NK-92 (cell line): ENCODE results near the gene KCNJ10.

Source experiments
- DNase-seq: peaks from one replicate; lab custom pipeline; 2025; ENCODE audit not compliant: unreplicated experiment; lab: John Stamatoyannopoulos, UW

The KCNJ10 gene

DNA sequence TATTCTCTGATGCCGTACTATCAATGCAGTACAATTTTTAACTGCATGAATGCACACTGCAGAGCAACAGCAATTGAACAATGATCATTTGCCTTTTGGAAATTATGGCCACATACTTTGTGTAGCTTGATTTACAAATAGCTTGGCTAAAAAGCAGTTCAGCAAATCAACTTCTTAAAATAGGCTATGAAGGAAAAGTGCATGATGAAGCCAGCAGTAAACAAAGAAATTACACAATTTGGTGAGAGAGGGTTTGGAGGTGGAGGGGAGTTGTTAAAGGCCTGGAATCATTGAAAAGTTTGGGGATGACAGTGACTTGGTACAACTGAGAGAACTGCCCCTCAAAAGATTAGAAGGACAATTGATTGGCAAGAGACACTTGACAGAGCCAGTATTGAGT lies 44.6 kb downstream of the KCNJ10 start:
- no peak for DNase-seq

DNA sequence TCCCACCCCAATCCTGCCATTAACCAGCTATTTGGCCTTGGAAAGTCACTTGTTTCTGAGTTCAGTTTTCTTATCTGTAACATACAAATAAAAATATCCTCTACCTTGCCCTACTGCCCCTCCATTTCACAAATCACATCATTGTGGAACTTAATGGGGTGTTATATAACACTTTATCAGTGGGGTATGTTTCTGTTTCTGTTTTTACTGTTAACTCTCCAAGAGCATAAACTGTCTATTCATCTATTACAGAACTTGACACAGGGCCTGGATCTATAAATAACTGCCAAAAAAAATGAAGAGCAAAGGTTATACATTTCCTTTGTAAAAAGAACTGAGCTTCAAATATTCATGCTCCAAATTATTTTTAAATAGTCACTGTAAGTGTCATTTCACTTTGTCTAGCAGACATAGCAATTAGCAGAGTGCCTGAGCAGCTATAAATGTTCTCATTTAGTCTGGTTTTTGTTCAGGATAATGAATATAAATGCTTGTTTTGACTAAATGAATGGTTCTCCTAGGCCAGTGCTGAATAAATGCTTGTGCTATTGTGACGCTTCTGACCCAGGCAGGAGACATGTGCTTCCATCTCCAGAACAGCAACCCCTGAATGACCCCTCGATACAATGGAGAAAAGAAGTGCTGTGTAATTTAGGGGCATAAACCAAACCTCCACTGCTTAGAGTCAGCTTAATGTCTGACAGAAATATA lies 45.6 kb downstream of the KCNJ10 start:
- DNase-seq: no peak

DNA sequence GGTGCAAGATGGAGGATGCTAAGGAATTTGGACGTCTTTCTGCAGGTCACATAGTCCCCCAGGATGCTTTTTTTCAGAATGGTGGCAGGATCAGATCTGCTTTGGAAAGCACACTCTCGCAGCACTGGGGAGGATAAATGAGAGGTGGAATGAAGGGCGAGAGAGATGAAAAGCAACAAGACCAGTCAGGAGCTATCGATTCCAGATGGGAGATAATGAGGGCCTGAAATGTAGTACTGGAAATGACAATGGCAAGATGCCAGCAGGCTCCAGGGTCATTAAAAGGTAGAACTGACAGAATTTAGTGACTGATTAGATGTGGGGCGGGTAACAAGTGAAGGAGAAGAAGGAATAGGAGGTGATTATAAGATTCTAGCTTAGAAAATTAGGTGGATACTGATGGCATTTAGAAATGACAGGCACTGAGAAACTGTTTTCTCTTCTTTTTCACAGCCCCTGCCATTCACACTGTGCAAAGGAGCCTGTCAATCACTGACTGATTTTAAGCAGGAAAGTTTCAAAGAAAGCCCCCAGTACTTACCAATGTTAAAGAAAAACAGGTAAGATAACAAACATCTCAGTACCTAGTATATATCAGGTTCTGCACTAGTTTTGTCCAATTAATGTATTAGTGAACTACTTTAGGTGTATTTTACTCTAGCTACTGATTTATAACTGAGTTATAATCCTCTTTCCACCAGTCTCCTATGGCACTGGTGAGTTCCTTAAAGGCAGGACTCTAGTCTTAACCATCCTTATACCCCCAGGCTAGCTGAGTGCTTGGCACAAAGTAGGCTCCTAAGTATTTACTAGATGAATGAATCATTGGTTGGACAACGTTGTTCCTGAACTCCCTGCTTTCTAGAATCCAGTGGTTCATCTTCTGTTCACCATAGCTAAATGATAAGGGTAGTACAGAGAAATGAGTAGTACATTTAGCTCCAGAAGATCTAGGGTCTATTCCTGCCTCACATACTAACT lies 47.3 kb downstream of the KCNJ10 start:
- no peak for DNase-seq

DNA sequence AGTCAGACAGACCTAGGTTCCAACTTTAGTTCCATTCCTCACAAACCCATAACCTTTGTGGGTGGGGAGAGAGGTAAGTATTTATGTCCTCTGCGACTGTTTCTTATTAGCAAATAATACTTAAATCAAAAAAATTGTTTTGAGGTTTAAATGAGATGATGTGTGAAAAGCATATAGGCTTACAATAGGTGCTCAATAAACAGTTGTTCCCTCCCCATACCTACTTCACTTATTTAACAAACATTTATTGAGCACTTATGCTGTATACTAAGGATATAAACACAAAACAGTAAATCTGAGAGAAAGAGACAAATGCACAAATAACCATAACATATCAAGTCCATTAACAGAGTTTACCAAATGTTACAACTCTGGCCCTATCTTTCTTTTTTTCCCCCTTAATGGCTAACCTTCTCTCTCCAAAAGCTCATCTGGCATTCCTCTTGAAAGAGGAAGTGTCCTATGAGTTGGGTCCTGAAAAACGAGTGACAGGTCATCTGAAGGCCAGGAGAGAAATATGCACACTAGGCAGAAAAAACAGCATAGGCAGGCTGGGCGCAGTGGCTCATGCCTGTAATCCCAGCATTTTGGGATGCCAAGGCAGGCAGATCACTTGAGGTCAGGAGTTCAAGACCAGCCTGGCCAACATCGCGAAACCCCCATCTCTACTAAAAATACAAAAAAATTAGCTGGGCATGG lies 48.4 kb downstream of the KCNJ10 start:
- DNase-seq: no peak

DNA sequence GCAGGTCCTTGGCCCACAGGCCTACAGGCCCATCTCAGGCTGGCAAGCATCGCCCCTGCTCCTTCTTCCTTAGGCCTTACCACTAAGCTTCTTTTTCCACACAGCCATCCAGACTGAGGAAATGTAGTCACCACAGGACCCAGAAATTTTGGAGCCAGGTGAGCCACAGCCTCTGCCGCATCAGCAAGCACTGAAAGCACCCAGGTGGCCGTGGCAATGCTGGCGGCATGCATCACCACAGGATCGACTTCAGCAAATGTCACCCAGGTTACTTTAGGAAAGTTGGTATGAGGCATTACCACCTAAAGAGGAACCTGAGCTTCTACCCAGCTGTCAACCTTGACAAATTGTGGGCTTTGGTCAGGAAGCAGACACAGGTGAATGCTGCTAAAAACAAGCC lies 49.8 kb downstream of the KCNJ10 start:
- no peak for DNase-seq

DNA sequence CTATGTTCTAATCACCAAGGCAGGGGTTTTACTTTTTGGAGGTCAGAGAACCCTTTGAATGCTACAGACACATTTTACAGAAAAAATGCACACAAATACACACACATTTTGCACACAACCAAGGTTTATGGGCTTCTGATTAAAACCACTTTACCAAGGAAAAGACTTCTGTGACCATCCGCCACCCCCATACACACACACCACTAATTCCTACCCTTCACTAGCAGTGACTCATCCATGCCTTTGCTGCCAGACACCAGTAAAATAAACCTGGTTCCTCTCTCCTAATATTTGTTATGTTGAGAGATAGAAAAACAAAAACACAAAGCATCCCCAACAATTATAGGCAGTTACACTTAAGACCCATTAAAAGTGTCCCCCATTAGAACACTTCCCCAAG lies 51.1 kb downstream of the KCNJ10 start:
- DNase-seq: no peak

DNA sequence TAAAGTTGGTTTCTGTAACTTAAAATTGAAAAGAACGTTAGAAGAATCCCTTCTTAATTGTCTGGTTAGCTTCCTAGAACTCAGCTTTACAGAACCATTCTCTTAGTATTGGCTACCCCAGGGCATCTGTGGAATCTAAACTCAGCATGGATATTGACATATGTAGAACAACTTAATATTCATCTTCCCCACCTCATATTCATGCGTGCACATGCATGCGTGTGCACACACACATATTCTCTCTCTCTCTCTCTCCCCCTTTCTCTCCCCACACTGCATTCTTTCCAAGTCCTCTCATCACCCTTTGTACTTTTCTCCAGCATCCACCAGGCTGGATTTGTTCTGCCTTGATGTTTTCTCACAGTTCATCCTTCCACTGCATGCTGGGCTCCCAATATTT lies 51.6 kb downstream of the KCNJ10 start:
- DNase-seq: no peak

DNA sequence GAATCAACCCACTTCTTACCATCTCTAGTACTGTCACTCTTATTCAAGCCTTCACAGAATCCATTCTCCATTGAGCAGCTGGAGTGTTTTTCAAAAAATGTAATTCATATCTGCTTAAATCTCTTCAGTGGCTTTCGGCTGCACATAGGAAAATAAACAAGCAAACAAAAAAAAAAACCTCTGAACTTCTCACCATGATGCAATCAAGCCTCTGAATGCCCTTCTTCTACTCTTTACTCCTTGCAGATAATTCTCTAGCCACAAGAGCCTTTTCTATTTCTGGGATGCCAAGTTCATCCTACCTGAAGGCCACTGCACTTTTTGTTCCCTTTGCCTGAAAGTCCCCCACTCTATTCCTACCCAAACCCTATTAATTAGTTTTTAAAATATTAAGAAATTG lies 52.4 kb downstream of the KCNJ10 start:
- no peak for DNase-seq

DNA sequence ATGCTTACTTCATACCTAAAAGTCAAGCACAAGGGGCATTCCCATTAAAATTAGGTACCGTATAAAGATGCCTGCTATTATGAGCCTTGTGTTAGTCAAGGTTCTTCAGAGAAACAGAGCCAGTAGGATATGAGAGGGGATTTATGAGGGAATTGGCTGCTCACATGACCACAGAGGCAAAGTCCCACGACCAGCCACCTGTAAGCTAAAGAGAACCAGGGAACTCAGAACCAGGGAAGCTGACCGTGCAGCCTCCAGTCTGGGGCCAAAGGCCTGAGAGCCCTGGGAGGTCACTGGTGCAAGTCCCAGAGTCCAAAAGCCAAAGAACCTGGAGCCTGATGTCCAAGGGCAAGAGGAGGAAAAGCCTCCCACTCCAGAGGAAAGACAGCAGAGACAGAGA lies 58.2 kb downstream of the KCNJ10 start:
- no peak for DNase-seq

DNA sequence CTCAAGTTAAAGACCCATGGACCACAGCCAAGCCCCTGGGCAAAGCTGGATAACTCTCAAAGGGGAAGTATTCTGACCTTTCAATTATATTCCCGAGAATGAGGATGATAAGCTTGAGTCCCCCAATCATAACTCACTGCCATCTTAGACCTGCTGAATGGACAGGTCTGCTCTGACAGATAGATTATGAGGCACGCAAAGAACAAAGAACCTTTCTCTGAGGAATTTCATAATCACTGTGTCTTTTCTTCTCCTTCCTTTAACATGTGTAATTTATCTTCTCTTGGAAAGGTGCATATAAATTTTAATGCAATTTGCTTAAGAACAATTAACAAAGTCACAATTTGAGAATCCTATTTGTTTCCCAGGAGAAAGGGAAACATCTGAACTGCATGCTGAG lies 60.2 kb downstream of the KCNJ10 start:
- no peak for DNase-seq

DNA sequence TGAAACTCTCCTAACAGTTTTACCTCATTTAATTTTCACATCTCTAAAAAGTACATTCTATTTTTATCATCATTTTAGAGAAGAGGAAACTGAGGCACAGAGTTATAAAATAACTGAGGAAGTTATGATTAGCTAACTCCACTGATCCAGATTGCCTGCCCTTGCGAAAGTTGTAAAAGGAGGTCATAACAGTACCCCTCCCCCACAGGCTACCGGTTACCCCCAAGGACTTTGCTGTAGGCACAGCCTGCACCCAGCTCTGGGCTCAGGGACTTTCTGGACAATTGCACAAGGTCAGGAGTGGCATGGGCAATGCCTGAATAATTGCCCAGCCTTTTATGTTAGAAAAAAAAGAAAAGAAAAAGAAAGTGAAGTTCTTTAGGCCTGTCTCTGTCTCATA lies 60.9 kb downstream of the KCNJ10 start:
- no peak for DNase-seq

DNA sequence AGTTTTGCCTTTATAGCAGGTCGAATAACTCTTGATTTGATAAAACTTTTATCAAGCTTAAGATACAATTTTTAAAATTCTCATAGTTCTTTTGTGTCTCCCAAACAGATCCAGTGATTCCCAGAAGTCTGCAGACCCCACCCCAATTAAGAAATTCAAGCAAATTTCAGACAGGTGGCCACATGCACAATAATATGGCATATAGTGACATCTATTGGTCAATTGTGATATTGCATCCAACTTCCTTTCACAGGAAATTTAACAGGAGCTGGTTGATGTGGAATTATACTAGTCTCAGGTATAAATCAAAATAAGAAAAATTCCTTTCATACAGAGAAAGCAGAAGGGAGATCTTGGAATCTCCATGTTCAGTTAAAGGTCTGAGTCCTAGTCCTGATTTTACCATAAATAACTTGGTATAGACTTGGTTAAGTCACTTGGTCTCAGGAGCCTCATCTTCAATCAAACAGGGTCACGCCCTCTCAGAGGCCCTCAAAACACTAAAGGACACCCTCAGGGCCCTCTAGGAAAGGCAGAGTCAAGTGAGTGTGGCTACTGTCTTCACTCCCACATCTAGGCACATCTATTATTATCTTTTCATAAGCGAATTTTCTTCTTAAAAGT lies 62.3 kb downstream of the KCNJ10 start:
- DNase-seq: no peak

DNA sequence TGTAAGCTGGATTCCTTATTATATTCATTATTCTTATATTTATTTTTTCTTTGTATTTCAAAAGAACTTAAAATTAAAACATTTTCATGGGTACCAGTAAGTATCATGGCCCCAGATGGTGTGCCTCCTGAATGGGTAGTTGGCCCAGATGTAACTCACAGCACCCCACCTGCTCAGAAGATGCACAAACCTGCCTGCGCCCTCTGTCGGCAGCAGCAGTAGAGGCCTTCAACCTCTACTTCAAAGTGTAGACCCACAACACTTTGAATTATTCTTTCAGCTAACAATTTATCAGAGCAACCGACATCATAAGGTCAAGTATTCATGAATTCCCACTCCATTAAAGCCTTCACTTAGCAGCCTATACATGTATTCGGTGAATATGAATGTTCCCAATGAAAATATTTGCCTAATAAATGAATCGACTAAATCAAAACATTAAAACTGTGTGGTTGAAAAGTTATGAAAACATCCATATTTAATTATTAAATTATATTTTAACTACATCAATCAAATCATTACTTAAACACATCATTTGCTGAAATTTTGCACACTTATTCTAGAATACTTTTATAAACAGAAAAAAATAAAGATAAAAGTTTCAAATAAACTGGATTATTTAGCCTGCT lies 63.5 kb downstream of the KCNJ10 start:
- no peak for DNase-seq

DNA sequence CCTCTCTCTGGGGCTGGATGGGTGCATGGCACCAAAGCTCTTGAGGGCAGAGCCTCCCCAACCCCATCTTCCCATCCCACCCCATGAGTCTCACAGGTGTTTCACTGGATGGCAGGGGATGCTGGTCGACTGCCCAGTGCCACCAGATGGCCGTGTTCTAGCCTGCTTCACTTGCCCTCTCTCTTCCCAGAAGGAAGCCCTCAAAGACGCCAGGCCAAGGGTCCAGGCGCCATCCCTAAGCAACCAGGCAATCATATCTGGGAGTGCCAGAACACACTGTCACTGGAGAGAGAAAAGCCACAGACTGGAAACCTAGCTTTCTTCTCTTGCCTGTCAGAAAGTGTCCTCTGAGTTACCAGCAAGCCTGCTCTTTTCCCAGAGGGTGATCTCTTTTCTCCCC lies 64.9 kb downstream of the KCNJ10 start:
- DNase-seq: no peak

DNA sequence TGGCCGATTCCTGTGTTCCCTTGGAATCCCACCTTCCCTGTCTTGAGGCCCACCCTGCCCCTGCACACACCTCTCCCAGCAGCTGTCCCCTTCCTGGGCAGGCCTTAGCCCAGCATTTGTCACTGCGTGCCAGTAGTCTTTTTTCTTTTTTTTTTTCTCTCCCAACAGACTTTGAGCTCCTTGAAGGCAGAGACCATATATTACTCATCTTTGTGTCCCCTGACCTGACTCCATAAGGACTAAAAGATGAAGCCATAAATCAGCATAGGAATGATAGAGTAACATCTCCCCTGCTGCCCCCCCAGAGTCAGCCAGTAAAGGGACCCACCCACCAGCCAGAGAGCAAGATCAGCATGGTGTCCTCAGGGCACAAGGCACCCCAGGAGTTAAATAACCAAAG lies 65.5 kb downstream of the KCNJ10 start:
- DNase-seq: no peak

DNA sequence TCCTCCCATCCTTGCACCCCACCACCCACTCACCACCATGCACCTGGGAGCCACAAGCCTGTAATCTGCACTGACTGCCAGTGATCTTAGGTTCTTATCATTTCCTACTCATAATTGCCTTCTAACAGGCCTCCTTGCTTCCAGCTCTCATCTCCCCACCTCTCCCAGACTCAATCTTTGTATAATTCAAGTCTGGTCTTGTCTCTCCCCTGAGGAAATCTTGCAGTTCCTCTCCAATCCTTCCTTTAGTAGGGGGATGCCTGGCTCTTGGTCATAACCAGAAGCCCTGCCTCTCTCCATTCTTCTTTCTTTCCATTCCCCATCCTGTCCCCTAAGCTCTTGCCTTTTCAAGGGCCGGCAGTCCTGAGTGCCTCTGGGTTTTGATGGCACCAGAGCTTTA lies 66.0 kb downstream of the KCNJ10 start:
- DNase-seq: no peak

DNA sequence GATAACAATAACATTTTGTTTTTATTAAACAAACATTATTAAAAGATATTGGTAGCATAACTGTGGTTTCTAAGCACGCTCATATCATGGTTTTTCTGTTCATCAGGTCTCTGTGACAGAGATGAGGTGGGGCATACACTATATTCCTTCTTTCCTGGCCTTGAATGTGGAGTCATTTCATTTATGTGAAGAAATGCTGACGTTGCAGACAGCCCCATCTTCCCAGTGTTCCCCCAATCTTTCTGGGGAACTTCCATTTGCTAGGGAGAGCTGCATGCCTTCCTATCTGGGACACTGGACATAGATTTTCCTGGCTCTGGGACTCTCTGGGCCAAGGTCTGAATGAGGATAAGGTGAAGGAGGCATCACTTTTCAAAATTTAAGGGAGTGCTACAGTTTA lies 68.5 kb downstream of the KCNJ10 start:
- no peak for DNase-seq

DNA sequence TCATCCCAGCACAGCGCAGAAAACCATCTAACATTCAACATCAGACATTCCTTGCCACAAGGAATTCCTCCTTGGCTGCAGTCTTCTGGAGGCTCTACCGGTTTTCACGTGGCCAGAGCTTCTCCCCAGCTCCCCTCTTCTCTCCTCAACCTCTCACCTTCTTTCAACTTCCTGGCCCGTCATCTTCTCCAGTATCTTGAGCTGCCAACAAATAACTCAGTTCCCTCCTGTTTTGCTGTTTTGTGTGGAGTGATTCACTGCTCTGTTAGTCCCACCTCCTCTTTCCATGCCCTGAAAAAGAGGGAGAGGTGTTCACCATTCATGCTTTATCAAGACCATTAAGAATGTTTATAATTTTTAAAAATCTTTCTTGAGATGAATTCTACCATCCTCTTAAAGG lies 70.8 kb downstream of the KCNJ10 start:
- DNase-seq: no peak

DNA sequence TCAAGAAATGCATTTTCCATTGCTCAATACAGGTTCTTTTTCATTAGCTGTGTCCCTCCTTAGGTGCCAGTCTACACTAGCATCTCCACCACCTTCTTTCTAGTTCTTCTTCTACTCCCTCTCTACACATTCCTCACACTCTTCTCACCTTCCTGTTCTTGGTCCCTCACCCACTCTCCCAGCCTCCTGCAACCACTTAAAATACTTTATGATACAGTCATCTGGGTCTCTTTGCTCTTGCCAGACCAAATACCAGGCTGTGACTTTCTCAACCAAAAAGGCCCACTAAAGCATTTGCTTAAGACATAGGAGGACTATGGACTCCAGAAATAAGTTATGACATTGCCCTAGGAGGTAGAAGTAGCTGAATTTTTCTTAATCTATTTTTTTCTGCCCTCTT lies 73.3 kb downstream of the KCNJ10 start:
- no peak for DNase-seq

DNA sequence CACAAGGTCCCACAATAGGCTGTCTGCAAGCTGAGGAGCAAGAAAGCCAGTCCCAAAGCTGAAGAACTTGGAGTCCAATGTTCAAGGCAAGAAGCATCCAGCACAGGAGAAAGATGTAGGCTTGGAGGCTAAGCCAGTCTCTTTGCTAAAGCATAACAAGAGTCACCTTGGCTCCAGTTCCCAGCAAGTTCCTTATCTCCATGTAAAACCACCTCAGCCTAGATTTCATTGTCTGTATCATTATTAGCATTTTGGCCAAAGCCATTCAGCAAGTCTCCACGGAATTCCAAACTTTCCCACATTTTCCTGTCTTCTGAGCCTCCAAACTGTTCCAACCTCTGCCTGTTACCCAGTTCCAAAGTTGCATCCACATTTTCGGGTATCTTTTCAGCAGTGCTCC lies 75.1 kb downstream of the KCNJ10 start:
- DNase-seq: no peak

DNA sequence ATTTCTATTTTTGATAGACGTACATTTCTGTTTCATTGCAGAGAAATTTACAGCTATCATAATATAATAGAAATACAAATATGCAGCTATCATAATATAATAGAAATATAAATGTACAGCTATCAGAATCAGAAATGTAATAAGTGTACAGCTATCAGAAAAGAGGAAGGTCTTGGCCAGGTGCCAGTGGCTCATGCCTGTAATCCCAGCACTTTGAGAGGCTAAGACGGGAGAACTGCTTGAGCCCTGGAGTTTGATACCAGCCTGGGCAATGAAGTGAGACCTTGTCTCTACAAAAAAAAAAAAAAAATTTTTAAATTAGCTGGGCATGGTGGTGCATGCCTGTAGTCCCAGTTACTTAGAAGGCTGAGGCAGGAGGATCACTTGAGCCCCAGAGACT lies 76.0 kb downstream of the KCNJ10 start:
- DNase-seq: no peak
